CD4-positive, alpha-beta T cell treated with Interleukin-6 for 4 hours (primary cell): Measurements from ENCODE around the gene SPN.
"Not testable (repeated sequence)": the region's sequence is repeated elsewhere in the genome, so short reads cannot be mapped to it uniquely, and the experiment has no call there.

Experiments
- DNase-seq: peaks from one replicate; pipeline ENCODE4 v3.0.0-alpha.2; 2020; ENCODE audit warnings: mixed read lengths

The SPN gene

GRCh38 chr16:29663016-29663806, at the start of gene SPN:
SPN (plus strand) TSS chr16:29663247; CDS start chr16:29663729, 482 bp downstream.
- peak; percentile 68 for DNase-seq

- peak; percentile 91 for DNase-seq
Observed at GRCh38 chr16:29613307-29614057, 49.6 kb upstream of the SPN start.

GRCh38 chr16:29614691-29615314, 48.2 kb upstream of the SPN start:
- DNase-seq = not testable (repeated sequence)

- not testable (repeated sequence) for DNase-seq
Observed at GRCh38 chr16:29616127-29616526, 46.9 kb upstream of the SPN start.

- DNase-seq = peak; percentile 60
Observed at GRCh38 chr16:29620591-29620990, 42.5 kb upstream of the SPN start.

- not testable (repeated sequence) for DNase-seq
Observed at GRCh38 chr16:29622738-29623137, 40.3 kb upstream of the SPN start.

- DNase-seq = not testable (repeated sequence)
Observed at GRCh38 chr16:29623253-29623652, 39.8 kb upstream of the SPN start.

GRCh38 chr16:29625114-29625513, 37.9 kb upstream of the SPN start:
- not testable (repeated sequence) for DNase-seq

GRCh38 chr16:29626778-29627331, 36.2 kb upstream of the SPN start:
- peak; percentile 46 for DNase-seq

GRCh38 chr16:29627661-29628075, 35.4 kb upstream of the SPN start:
- DNase-seq = peak; percentile 18

- DNase-seq = not testable (repeated sequence)
Observed at GRCh38 chr16:29628707-29629106, 34.3 kb upstream of the SPN start.

GRCh38 chr16:29629318-29629717, 33.7 kb upstream of the SPN start:
- not testable (repeated sequence) for DNase-seq

GRCh38 chr16:29631658-29632057, 31.4 kb upstream of the SPN start:
- not testable (repeated sequence) for DNase-seq

- not testable (repeated sequence) for DNase-seq
Observed at GRCh38 chr16:29635902-29636301, 27.1 kb upstream of the SPN start.

- not testable (repeated sequence) for DNase-seq
Observed at GRCh38 chr16:29636368-29636767, 26.7 kb upstream of the SPN start.

GRCh38 chr16:29638751-29639150, 24.3 kb upstream of the SPN start:
- not testable (repeated sequence) for DNase-seq

GRCh38 chr16:29641561-29641960, 21.5 kb upstream of the SPN start:
- DNase-seq = no peak

GRCh38 chr16:29643596-29643995, 19.5 kb upstream of the SPN start:
- DNase-seq = no peak

GRCh38 chr16:29644338-29644857, 18.6 kb upstream of the SPN start:
- no peak for DNase-seq

- no peak for DNase-seq
Observed at GRCh38 chr16:29644973-29645693, 17.9 kb upstream of the SPN start.

GRCh38 chr16:29645694-29646187, 17.3 kb upstream of the SPN start:
- DNase-seq = no peak

GRCh38 chr16:29646947-29647346, 16.1 kb upstream of the SPN start:
- no peak for DNase-seq
